Activated CD4-positive, alpha-beta T cell treated with anti-CD3 and anti-CD28 coated beads, Interleukin-2, amount 10 ng/mL, durations not matched to agents 24 days and 14 days (primary cell): ENCODE results near the gene TEX44. TPM values are rescaled to one million over a fixed set of nuclear protein-coding genes. Genes with fewer than 3 reads are reported as not detected.
"Not testable (repeated sequence)": the region's sequence is repeated elsewhere in the genome, so short reads cannot be mapped to it uniquely, and the experiment has no call there.

Source experiments
- DNase-seq: peaks from one replicate; pipeline ENCODE4 v3.0.0; 2022
- H3K27ac Mint-ChIP-seq: one replicate; pipeline ENCODE4 v1.8.0; 2022; ENCODE audit warnings: mild to moderate bottlenecking, mixed read lengths
- H3K27me3 Mint-ChIP-seq: one replicate; pipeline ENCODE4 v1.8.0; 2022; ENCODE audit warnings: mixed read lengths
- H3K36me3 Mint-ChIP-seq: one replicate; pipeline ENCODE4 v1.8.0; 2022; ENCODE audit warnings: low read depth, mild to moderate bottlenecking, mixed read lengths
- H3K4me1 Mint-ChIP-seq: one replicate; pipeline ENCODE4 v1.8.0; 2021; ENCODE audit warnings: mixed read lengths
- H3K4me3 Mint-ChIP-seq: one replicate; pipeline ENCODE4 v1.8.0; 2022; ENCODE audit warnings: mild to moderate bottlenecking, moderate library complexity, mixed read lengths
- H3K9me3 Mint-ChIP-seq: one replicate; pipeline ENCODE4 v1.8.0; 2021; ENCODE audit warnings: mixed read lengths
- intact Hi-C: fragments of 100-400 bp; cut with micrococcal nuclease; formaldehyde crosslinking; loops from one replicate; pipeline ENCODE4 v1.15.1; 2023
- total RNA-seq: library from RNA; stranded (reverse); gene quantifications from 2 replicates; pipeline ENCODE4 v1.2.3, GENCODE V29; 2022

Gene TEX44
- not detected in 2 replicates for total RNA-seq

GRCh38 chr2:231592636-231593145 is at the start of gene TEX44:
Gene TEX44 (plus strand): TSS chr2:231592864. CDS start chr2:231592952, 88 bp downstream.
- no peak for DNase-seq
- no peak within 1 kb of the TSS for H3K4me3 Mint-ChIP-seq
- no peaks in the 10 kb centered on the region for H3K36me3 Mint-ChIP-seq
- no peaks in the 10 kb centered on the region for H3K4me1 Mint-ChIP-seq
- intact Hi-C loops, result no loop called here
- no peaks in the 10 kb centered on the region for H3K9me3 Mint-ChIP-seq
- no peak within 1 kb of the TSS for H3K27ac Mint-ChIP-seq
- H3K27me3 Mint-ChIP-seq, result peaks cover 4% of the 10 kb centered on the region

- peaks cover 8% of the 10 kb centered on the region for H3K27me3 Mint-ChIP-seq
- intact Hi-C loops, result loop anchor here (1.0 kb wide), 2 partner anchors 9 to 15 kb away; partner anchors contain the start of gene NMUR1
- peak overlapping the region; percentile 72 for H3K4me3 Mint-ChIP-seq
- peak overlapping the region; percentile 91 for H3K27ac Mint-ChIP-seq
- peak; percentile 92 for DNase-seq
- peaks cover 21% of the 10 kb centered on the region for H3K36me3 Mint-ChIP-seq
- peaks cover 39% of the 10 kb centered on the region for H3K4me1 Mint-ChIP-seq
- peaks cover 14% of the 10 kb centered on the region for H3K9me3 Mint-ChIP-seq
Observed at GRCh38 chr2:231545105-231545902, 47.4 kb upstream of the TEX44 start.

- H3K27me3 Mint-ChIP-seq, result peaks cover 8% of the 10 kb centered on the region
- H3K4me3 Mint-ChIP-seq, result peak overlapping the region; percentile 72
- peaks cover 15% of the 10 kb centered on the region for H3K9me3 Mint-ChIP-seq
- DNase-seq, result no peak
- intact Hi-C loops, result no loop called here
- H3K27ac Mint-ChIP-seq, result peak overlapping the region; percentile 91
- H3K4me1 Mint-ChIP-seq, result peaks cover 38% of the 10 kb centered on the region
- peaks cover 21% of the 10 kb centered on the region for H3K36me3 Mint-ChIP-seq
Observed at GRCh38 chr2:231546014-231546715, 46.5 kb upstream of the TEX44 start.

- no peak overlapping the region for H3K4me3 Mint-ChIP-seq
Observed at GRCh38 chr2:231547315-231548110, 45.2 kb upstream of the TEX44 start.

GRCh38 chr2:231548752-231549151 is 43.9 kb upstream of the TEX44 start:
- Mint-ChIP-seq H3K9me3 (peaks cover 18% of the 10 kb centered on the region), H3K4me1 (peaks cover 31% of the 10 kb centered on the region), H3K27ac (no peak overlapping the region), H3K27me3 (peaks cover 4% of the 10 kb centered on the region), H3K4me3 (no peak overlapping the region), H3K36me3 (peaks cover 21% of the 10 kb centered on the region)
- intact Hi-C loops, result no loop called here
- DNase-seq, result no peak

More at GRCh38 chr2:231547315-231548110, 45.2 kb upstream of the TEX44 start:
- DNase-seq, result no peak
- Mint-ChIP-seq H3K36me3 (peaks cover 19% of the 10 kb centered on the region), H3K27ac (no peak overlapping the region), H3K27me3 (peaks cover 3% of the 10 kb centered on the region), H3K4me1 (peaks cover 29% of the 10 kb centered on the region), H3K9me3 (peaks cover 8% of the 10 kb centered on the region)
- intact Hi-C loops, result no loop called here

- Mint-ChIP-seq H3K4me3 (no peak overlapping the region), H3K9me3 (peaks cover 18% of the 10 kb centered on the region), H3K36me3 (peaks cover 23% of the 10 kb centered on the region), H3K4me1 (peaks cover 40% of the 10 kb centered on the region), H3K27me3 (peaks cover 4% of the 10 kb centered on the region), H3K27ac (no peak overlapping the region)
- intact Hi-C loops, result loop anchor here (10.0 kb wide), 1 partner anchor 325 kb away; no protein-coding TSS in a partner anchor
- DNase-seq, result no peak
Observed at GRCh38 chr2:231549446-231550239, 43.0 kb upstream of the TEX44 start.

GRCh38 chr2:231552752-231553151 is 39.9 kb upstream of the TEX44 start:
- H3K27ac Mint-ChIP-seq, result no peak overlapping the region
- DNase-seq, result no peak
- intact Hi-C loops, result loop anchor here (10.0 kb wide), 1 partner anchor 328 kb away; no protein-coding TSS in a partner anchor
- H3K4me1 Mint-ChIP-seq, result peaks cover 41% of the 10 kb centered on the region
- peaks cover 18% of the 10 kb centered on the region for H3K36me3 Mint-ChIP-seq
- H3K9me3 Mint-ChIP-seq, result peaks cover 16% of the 10 kb centered on the region
- no peak overlapping the region for H3K4me3 Mint-ChIP-seq
- H3K27me3 Mint-ChIP-seq, result peaks cover 4% of the 10 kb centered on the region

- H3K27ac Mint-ChIP-seq, result peak overlapping the region; percentile 73
- no peak for DNase-seq
- H3K36me3 Mint-ChIP-seq, result peaks cover 17% of the 10 kb centered on the region
- peak overlapping the region; percentile 78 for H3K4me3 Mint-ChIP-seq
- H3K9me3 Mint-ChIP-seq, result peaks cover 16% of the 10 kb centered on the region
- H3K4me1 Mint-ChIP-seq, result peaks cover 35% of the 10 kb centered on the region
- peaks cover 1% of the 10 kb centered on the region for H3K27me3 Mint-ChIP-seq
- intact Hi-C loops, result loop anchor here (1.0 to 10.0 kb wide), 2 partner anchors 9 to 330 kb away; no protein-coding TSS in a partner anchor
Observed at GRCh38 chr2:231554327-231554726, 38.3 kb upstream of the TEX44 start.

- peaks cover 15% of the 10 kb centered on the region for H3K36me3 Mint-ChIP-seq
- peak overlapping the region; percentile 78 for H3K4me3 Mint-ChIP-seq
- DNase-seq, result peak; percentile 73
- H3K4me1 Mint-ChIP-seq, result peaks cover 30% of the 10 kb centered on the region
- intact Hi-C loops, result loop anchor here (1.0 to 10.0 kb wide), 2 partner anchors 10 to 330 kb away; no protein-coding TSS in a partner anchor
- H3K9me3 Mint-ChIP-seq, result peaks cover 16% of the 10 kb centered on the region
- H3K27ac Mint-ChIP-seq, result peak overlapping the region; percentile 73
- H3K27me3 Mint-ChIP-seq, result peaks cover 1% of the 10 kb centered on the region
Observed at GRCh38 chr2:231554748-231555545, 37.7 kb upstream of the TEX44 start.

GRCh38 chr2:231556496-231556895 is 36.2 kb upstream of the TEX44 start:
- intact Hi-C loops, result loop anchor here (10.0 kb wide), 1 partner anchor 332 kb away; no protein-coding TSS in a partner anchor
- H3K27ac Mint-ChIP-seq, result not testable (repeated sequence)

GRCh38 chr2:231556981-231557380 is 35.7 kb upstream of the TEX44 start:
- Mint-ChIP-seq H3K27ac (no peak overlapping the region), H3K36me3 (peaks cover 13% of the 10 kb centered on the region), H3K9me3 (peaks cover 12% of the 10 kb centered on the region), H3K4me1 (peaks cover 29% of the 10 kb centered on the region), H3K27me3 (peaks cover 1% of the 10 kb centered on the region), H3K4me3 (no peak overlapping the region)
- intact Hi-C loops, result loop anchor here (1.0 to 10.0 kb wide), 2 partner anchors 75 to 332 kb away; no protein-coding TSS in a partner anchor
- DNase-seq, result no peak

More at GRCh38 chr2:231556496-231556895, 36.2 kb upstream of the TEX44 start:
- H3K36me3 Mint-ChIP-seq, result peaks cover 13% of the 10 kb centered on the region
- not testable (repeated sequence) for H3K27me3 Mint-ChIP-seq, DNase-seq, H3K4me3 Mint-ChIP-seq
- peaks cover 12% of the 10 kb centered on the region for H3K9me3 Mint-ChIP-seq
- peaks cover 29% of the 10 kb centered on the region for H3K4me1 Mint-ChIP-seq
